Activated CD4-positive, alpha-beta T cell treated with anti-CD3 and anti-CD28 coated beads, Interleukin-10, Interleukin-2, amounts not matched to agents 100 ng/mL and 50 ng/mL, durations not matched to agents 16 hours and 8 hours (primary cell): ENCODE data around the gene ERVFRD-1.
"Not testable (repeated sequence)": the region's sequence is repeated elsewhere in the genome, so short reads cannot be mapped to it uniquely, and the experiment has no call there.

Experiments
- DNase-seq: peaks from one replicate; pipeline ENCODE4 v3.0.0-alpha.2; 2020

Gene ERVFRD-1

DNA sequence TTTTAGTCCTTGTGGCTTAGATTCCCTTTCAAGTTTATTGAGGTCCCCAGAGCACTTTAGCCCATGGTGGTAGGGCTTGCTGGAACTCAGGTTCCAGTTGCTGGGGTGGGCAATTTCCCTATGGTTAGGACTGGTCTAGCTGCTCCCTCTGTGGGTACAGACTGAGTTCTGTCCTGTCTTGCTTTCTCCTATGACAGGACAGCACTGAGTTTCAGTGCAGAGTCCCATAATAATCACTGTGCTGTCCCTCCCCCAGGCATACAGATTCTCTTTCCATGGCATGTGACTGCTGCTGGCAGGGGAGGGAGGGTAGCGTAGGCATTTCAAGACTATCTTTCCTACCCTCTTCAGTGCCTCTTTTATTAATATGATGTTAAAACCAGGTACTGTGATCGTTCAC lies 17.1 kb upstream of the ERVFRD-1 start:
- no peak for DNase-seq

DNA sequence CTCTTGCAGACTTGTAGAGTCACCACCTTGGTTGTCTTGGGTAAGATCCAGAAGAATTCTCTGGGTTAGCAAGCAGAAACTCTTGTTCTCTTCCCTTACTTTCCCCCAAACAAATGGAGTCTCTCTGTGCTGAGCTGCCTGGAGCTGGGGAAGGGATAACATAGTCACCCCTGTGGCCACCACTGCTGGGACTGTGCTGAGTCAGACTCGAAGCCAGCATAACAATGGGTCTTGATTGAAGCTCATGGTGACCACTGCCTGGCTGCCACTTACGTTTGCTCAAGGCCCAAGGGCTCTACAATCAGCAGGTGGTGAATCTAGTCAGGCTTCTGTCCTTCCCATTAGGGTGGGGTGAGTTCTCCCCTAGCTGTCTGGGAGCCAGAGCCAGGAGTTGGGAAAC lies 15.4 kb upstream of the ERVFRD-1 start:
- DNase-seq, result no peak

DNA sequence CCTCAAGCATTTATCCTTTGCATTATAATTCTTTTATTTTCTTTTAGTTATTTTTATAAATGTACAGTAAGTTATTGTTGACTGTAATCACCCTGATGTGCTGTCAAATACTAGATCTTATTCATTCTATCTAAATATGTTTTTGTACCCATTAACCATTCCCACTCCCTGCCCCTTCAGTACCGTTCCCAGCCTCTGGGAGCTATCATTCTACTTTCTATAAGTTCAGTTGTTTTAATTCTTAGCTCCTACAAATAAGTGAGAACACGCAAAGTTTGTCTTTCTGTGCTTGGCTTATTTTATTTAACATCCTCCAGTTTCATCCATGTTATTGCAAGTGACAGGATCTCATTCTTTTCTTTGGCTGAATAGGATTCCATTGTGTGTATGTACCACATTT lies 12.5 kb upstream of the ERVFRD-1 start:
- no peak for DNase-seq

DNA sequence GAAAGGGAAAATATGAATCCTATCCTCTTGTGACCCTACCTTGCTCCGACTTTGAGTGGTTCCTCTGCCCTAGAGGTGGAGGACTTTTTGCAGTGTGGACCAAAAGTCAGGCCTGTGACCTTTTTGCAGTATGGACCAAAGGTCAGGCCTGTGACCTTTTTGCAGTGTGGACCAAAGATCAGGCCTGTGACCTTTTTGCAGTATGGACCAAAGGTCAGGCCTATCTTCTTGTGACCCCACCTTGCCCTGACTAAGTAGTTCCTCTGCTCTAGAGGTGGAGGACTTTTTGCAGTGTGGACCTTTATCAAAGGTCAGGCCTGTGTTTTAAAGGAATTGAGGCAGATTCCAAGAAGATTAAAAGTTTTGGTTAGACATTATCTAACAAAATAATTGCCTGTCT lies 10.9 kb upstream of the ERVFRD-1 start:
- no peak for DNase-seq

DNA sequence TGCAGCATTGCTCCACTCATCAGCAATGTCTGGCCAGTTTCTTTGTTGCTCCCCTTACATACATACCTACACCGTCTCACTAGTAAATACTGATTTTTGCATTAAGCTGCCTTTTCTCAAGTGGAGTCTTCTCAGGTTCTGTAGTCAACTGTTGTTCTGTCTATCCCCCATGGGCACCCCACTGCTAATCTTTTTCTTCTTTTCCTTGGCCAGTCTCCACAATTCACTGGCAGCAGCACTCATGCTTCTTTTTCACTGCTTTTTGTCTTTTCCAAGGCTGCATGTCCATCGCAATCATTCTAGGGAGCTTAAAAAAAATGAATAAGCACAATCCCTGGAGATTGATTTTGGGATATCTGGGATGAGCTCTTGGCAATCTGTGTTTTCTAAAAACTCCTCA lies 10.3 kb upstream of the ERVFRD-1 start:
- no peak for DNase-seq

DNA sequence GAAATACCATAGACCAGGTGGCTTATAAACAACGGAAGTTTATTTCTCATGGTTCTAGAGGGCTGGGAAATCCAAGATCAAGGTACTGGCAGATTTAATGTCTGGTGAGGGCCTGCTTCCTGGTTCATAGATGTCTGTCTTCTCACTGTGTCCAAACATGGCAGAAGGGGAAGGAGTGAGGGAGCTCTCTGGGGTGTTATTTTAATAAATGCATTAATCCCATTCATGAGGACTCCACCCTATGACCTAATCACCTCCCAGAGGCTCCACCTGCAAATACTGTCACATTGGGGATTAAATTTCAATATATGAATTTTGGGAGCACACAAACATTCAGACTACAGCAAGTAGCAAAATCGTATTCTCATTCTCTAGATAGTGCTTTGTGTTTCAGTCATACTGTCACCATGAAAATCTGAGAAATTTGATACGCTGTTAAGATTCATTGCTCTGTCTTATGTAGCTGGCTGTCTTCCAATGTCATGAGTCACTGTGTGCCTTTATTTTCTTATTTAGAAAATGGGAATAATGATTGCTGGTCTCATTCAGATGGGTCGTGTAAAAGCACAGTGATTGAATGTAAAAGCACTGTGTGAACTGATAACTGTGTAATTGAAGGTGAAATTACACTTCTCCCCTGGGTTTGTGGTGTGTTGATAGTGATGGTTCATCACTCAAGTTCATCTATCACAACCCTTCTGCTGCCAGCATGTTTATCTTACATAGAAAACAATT lies 8.9 kb upstream of the ERVFRD-1 start:
- no peak for DNase-seq

DNA sequence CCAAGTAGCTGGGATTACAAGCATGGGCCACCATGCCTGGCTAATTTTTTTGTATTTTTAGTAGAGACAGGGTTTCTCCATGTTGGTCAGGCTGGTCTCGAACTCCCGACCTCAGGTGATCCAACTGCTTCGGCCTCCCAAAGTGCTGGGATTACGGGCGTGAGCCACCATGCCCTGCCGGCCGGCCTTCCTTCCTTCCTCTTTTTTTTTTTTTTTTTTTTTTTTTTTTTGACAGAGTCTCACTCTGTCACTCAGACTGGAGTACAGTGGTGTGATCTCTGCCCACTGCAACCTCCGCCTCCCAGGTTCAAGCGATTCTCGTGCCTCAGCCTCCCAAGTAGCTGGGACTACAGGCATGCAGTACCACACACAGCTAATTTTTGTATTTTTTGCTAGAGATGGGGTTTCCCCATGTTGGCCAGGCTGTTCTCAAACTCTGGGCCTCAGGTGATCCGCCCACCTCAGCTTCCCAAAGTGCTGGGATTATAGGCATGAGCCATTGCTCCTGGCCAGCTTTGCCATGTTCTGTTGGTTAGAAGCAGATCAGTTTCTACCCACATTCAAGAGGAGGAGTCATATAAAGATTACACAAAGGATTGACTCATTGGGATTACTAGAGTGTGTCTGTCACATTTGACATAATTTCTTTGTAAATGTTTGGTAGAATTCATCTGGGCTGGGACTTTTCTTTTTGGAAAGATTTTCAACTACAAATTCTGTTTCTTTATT lies 4.4 kb upstream of the ERVFRD-1 start:
- peak; percentile 10 for DNase-seq

DNA sequence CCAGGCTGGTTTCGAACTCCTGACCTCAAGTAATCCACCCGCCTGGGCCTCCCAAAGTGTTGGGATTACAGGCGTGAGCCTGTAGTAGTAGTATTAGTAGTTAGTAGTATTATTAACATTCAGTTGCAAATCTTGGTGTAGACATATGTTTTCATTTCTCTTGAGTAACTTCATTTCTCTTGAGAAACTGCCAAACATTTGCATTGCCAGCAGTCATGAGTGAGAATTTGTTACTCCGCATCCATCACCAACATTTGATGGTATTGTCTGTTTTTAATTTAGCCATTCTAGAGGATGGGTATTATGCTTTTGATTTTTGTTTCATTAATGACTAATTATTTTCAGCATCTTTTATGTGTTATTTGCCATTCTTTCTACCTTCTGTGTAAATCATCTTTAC lies 1.5 kb upstream of the ERVFRD-1 start:
- no peak for DNase-seq

DNA sequence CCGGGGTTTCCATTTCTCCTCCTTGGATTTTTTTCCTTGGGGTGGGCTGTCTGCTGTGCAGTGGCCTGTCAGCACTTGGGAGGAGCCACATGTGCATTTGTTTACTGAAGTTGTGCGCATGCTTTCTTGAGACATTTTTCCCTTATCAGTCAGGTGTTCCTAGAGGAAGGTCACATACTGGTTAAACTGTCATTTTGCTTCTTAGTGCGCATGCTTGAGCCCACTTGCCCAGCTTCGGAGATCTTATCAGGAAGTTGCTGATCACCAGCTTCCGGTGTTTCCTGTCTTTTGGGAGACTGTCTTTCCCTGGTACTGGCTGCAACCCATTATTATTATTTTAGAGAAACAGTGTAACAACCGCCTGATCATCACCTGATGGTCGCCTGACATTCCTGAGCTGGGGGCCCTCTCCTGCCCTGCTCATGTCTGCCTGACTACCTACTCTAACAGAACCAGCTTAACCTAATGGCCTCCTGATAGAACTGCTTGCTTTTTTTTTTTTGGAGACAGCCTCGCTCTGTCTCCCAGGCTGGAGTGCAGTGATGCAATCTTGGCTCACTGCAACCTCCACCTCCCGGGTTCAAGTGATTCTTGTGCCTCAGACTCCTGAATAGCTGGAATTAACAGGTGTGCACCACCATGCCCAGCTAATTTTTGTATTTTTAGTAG lies 378 bp upstream of the ERVFRD-1 start:
- DNase-seq, result peak; percentile 22

DNA sequence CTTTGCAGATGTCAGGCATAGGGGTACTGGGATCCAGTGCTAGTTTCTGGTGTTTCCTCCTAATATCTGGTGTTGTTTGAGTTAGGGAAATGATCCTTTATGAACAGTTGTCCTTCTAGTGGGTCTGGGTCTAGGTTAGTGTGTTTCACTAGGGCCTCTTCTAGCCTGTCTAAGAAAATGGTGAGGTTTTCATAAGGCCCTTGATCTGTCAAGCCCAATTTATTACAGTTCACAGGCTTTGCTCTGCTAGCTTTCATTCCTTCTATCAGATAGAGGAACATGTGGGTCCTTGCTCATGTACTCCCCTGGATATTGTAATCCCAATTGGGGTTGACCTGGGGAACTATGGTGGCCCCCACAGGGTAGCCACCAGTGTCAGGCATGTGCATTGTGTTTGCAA lies 2.8 kb downstream of the ERVFRD-1 start:
- no peak for DNase-seq

DNA sequence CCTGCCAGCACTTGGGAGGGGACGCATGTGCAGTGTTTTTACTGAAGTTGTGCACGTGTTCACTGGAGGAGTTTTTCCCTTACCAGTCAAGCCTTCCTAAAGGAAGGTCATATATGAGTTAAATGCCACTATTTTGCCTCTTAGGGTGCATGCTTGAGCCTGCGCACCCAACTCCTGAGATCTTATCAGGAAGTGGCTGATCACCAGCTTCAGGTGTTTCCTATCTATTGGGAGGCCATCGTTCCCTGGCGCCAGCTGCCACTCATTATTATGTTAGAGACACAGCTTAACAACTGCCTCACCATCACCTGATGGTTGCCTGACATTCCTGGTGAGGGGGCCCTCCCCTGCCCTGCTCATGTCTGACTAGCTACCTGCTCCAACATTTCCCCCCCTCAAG lies 8.5 kb downstream of the ERVFRD-1 start:
- DNase-seq, result no peak

DNA sequence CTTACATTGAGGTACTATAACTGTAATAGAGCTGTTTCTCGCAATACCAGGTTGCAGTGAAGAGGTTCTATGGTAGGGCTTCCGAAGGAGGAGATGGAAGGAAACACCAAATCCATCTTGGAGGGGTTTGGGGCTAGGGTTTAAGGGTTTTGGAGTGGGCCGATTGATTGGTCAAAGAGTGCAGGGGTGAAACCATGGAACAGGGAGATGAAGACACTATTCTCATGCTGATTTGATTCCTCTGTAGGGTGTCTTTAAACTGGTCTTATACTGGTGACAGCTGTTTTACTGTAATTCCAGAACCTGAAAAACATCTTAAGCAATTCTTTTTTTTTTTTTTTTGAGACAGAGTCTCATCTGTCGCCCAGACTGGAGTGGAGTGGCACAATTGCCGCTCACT lies 10.1 kb downstream of the ERVFRD-1 start:
- DNase-seq, result no peak

DNA sequence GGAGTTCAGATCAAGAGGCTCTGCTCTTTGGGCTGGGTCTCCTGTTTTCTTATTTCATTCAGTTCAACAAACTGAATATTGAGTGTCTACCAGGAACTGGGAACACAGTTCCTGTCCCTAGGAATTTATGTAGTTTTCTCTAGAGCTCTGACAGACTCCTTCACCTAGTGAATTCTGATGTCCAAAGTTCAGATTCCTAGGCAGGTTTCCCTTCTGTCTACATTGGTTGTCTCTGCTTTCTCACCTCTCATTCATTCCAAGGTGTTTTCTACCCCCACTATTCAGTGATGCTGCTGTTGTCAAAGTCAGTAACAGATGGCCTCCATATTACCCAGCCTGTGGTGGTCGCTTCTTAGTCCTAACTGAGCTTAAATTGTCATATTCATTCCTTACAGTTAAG lies 13.5 kb downstream of the ERVFRD-1 start:
- no peak for DNase-seq

DNA sequence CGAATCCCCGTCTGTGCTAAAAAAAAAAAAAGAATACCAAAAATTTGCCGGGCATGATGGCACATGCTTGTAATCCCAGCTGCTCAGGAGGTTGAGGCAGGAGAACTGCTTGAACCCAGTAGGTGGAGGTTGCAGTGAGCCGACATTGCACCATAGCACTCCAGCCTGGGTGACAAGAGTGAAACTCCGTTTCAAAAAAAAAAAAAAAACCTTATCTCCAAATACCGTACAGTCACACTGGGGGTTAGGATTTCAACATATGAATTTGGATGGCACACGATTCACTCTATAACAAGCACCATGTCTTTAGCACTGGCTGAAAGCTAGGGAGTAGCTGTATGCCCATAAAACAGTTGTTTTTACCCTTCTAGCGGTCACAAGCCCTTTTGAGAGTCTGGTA lies 14.0 kb downstream of the ERVFRD-1 start:
- no peak for DNase-seq

DNA sequence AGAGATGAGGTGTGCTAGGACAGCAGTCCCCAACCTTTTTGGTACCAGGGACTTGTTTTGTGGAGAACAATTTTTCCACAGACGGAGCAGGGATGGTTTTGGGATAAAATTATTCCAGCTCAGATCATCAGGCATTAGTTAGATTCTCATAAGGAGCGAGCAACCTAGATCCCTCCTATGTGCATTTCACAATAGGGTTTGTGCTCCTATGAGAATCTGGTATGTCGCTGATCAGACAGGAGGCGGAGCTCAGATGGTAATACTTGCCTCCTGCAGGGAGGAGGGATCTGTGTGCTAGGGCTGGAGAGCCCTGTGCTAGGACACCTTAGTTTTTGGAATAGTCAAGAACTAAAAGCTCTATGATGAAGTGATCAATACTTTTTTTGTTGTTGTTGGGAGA lies 15.4 kb downstream of the ERVFRD-1 start:
- peak; percentile 39 for DNase-seq

DNA sequence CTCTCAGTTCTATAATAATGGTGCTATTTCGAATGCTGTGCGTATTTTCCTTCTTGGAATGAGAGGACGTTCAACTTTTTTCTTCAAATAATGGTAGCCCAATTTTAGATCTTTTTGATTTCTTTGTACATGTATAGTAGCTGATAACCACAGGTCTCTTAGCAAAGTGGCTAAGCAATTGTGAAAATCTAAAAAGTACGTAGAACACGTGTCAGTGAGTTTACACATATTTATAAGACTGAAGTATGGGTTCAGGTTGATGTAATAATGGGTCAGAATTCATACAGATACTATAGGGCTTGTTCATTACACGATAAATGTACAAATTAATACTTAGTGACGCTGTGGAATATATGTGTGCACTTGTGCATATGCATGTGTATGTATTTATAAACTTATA lies 16.6 kb downstream of the ERVFRD-1 start:
- DNase-seq, result no peak

DNA sequence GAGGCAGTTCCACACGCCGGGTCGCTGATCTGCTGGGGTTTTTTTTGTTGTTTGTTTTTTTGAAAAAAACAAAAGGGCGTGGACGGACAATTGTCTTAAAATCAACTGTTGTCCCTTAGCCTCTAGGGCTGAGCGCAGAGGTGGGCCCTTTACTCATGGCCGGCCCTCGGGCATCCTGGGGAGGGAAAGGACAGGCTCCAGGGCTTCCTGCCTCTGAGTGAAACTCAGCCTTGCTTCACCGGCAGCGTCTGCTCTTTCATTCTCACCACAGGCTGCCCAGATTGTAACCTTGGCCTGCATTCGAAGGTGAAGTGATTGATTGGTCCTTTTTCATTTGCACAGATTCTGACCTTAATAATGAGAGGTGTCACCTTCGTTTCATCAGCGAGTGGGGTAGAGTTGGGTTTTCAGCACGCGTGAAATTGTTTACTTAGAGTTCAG lies 17.1 kb downstream of the ERVFRD-1 start:
- DNase-seq, result peak; percentile 74

DNA sequence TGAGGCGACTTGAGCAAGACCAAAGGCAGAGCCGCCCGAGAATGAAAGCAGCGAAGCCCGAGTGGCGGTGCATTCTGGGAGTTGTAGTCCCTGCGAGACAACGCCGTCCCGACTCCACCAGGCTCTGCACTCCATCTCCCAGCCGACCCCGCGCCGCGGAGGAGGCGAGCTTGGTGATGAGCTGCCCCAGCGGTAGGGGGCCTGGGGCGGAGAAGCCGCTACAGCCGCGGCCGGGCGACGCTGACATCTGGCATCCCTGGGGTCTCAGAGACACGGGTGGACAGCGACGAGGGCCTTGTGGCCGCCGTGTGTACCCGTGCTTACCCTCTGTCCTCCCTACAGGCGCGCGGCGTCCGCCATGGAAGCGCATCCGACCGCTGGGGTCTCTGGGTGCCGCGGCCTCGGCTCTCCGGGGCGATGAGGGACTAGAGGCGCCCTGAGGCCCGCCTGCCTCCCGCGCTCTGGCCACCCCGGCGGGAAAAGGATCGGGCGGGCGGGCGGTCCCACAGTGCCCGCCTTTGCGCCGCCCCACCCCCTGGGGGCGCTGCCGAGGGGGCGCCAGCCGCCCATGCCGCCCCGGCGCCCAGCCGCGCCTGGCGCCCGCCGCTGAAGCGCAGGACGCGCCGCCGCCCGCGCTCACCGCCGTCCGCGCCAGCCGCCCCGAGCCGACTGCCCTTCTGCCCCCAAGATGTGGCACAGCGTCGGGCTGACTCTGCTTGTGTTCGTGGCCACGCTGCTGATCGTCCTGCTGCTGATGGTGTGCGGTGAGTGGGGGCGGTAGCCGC lies 17.7 kb downstream of the ERVFRD-1 start, which contains the start of gene SMIM13:
Gene SMIM13, plus strand, starts transcription at position 209 of the 785 bp plus-strand sequence. Its CDS starts 480 bp downstream, at position 689.
- peak; percentile 98 for DNase-seq

DNA sequence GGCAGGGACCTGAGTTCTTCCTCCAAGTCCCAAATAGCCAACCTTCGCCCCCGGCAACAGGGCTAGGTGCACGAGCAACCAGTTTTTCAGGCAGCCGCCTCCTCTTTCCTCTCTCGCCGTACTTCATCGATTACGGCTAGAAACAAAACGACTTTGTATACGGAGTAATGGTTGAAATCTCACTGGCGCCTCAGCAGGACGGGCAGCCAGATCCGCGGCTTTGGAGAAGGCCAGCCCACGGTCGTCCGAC lies 18.2 kb downstream of the ERVFRD-1 start:
- no peak for DNase-seq

DNA sequence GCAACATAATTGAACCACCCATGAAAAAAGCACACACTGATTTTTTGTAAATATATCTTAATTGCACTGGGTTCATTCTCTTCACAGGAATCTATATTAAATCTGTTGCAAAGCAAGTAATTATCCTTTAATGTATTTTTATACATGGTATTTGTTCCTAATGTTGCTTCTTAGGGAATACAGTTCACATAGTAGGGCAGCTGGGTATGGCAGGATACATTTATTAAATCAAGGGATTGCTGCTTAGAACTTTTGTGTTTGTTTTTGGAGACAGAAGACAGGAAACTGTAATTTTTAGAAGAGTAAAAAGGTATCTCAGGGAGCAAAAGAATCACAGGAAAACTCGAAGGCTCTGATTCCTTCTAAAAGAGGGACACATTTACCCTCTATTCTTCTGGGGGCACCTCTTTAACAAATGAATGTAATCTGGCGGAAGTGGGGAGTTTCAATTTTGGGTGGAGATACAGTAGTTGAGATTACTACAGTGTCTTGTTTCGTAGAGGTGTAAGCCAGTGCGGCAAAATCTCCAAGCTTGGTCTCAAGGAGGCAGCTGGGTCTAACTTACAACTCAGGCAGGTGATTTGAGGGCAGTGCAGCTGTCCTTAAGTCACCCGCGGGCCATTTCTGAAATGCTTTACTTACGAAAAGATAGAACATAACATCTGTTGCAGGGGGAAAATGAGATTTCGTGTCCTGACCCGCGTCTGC lies 18.7 kb downstream of the ERVFRD-1 start:
- peak; percentile 55 for DNase-seq

DNA sequence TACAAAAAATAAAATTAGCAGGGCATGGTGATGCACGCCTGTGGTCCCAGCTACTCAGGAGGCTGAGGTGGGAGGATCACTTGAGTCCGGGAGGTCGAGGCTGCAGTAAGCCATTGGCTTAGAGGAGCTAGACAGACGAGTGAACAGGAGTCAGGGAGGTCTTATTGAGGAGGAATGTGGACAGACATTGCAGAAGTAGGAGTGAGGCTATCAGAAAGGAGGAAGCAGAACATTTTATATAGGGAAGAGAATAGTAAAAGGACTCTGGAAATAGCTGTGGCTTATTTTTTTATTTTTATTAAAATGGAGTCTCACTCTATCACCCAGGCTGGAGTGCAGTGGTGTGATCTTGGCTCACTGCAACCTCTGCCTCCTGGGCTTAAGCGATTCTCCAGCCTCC lies 20.4 kb downstream of the ERVFRD-1 start:
- DNase-seq, result not testable (repeated sequence)

DNA sequence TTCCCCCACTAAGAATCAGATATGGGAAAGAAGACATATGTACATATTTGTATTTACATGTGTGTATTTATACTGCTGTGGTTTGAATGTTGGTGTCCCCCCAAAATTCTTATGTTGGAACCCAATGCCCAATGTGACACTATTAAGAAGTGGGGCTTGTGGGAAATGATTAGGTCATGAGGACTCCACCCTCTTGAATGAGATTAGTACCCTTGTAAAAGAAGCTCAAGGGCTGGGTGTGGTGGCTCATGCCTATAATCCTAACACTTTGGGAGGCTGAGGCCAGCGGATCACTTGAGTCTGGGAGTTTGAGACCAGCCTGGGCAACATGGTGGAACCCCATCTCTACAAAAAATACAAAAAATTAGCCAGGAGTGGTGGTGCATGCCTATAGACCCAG lies 21.8 kb downstream of the ERVFRD-1 start:
- DNase-seq, result no peak
